Sigmoid colon (tissue), 7 donors: ENCODE data around the gene BMPER. TPM values are rescaled to one million over a fixed set of nuclear protein-coding genes. Genes with fewer than 3 reads are reported as not detected.

Experiments used
- DNase-seq: peaks from one replicate; pipeline ENCODE4 v3.0.0-alpha.2; 2019
- H3K27ac ChIP-seq, 4 donors: fragments of 200-600 bp; sonication (generic); one replicate each; pipeline ENCODE4 v1.5.1; 2016 to 2019; ENCODE audit warnings: mild to moderate bottlenecking in 1 of 4
- H3K27me3 ChIP-seq, 3 donors: fragments of 200-600 bp; sonication (generic); one replicate each; pipeline ENCODE4 v1.5.1; 2019; ENCODE audit warnings: mild to moderate bottlenecking in 1 of 3
- H3K36me3 ChIP-seq, 4 donors: fragments of 200-600 bp; sonication (generic); one replicate each; pipeline ENCODE4 v1.5.1; 2016 to 2019
- H3K4me1 ChIP-seq, 4 donors: fragments of 200-600 bp; sonication (generic); one replicate each; pipeline ENCODE4 v1.5.1; 2017 to 2019
- H3K4me3 ChIP-seq, 4 donors: fragments of 200-600 bp; sonication (generic); one replicate each; pipeline ENCODE4 v1.5.1; 2017 to 2019; ENCODE audit warnings: mild to moderate bottlenecking in 2 of 4, moderate library complexity in 1 of 4
- H3K9me3 ChIP-seq, 4 donors: fragments of 200-600 bp in 3 of 4; sonication (generic) in 3 of 4; one replicate each; pipeline versions ENCODE4 v1.5.1 to v1.6.1; 2013 to 2019
- EP300 ChIP-seq, 4 donors: sonication (generic); formaldehyde crosslinking; IDR thresholded peaks; one replicate each; pipeline ENCODE4 v1.6.1; 2017; ENCODE audit warnings: antibody characterized with exemption in 4 of 4
- POLR2A ChIP-seq, 2 donors: fragments of 450-650 bp; IDR thresholded peaks; one replicate each; pipeline ENCODE4 v1.6.1; 2016; ENCODE audit warnings: antibody characterized with exemption in 2 of 2, mild to moderate bottlenecking in 2 of 2, moderate library complexity in 2 of 2
- POLR2AphosphoS5 ChIP-seq, 4 donors: sonication (generic); formaldehyde crosslinking; IDR thresholded peaks; one replicate each; pipeline ENCODE4 v1.6.1; 2017; ENCODE audit warnings: antibody characterized with exemption in 4 of 4
- WGBS, 2 donors: extraction: QIAGEN DNeasy Blood & Tissue Kit; methylation state at CpG; one replicate each; pipeline ENCODE4 v1.1.7; 2013; 5-methylcytosine and 5-hydroxymethylcytosine counted together
- intact Hi-C: fragments of 100-400 bp; cut with DNase I; formaldehyde crosslinking; loops from one replicate; pipeline ENCODE4 v1.15.1; 2023
- polyA plus RNA-seq, 3 donors: library from polyadenylated mRNA; stranded (reverse); fragments of 200-250 nt; gene quantifications; one replicate each; pipeline ENCODE4 v1.2.3, GENCODE V29; 2013
- total RNA-seq, 4 donors: library from RNA; depleted of rRNA; stranded (reverse); fragments of >200 nt; gene quantifications; one replicate each; pipeline ENCODE4 v1.1.0, GENCODE V29; 2016
- TF ChIP-seq, protein P1 (sequence below), 4 experiments: fragments of 450-650 bp in 3 of 4; fragments of 200-600 bp in 1 of 4; IDR thresholded peaks; one replicate each; pipeline ENCODE4 v1.5.1; 2016 to 2019; ENCODE audit warnings: antibody characterized with exemption in 4 of 4, mild to moderate bottlenecking in 3 of 4, moderate library complexity in 2 of 4
- donor health status: healthy with polysubstance abuse.
- donor health status: Bipolar disorder and iron deficiency.
- donor health status: healthy.

The BMPER gene
- total and polyA plus RNA-seq, 7 donors: 0.51 to 3.1 (median 1.6) TPM; not detected in 1

DNA sequence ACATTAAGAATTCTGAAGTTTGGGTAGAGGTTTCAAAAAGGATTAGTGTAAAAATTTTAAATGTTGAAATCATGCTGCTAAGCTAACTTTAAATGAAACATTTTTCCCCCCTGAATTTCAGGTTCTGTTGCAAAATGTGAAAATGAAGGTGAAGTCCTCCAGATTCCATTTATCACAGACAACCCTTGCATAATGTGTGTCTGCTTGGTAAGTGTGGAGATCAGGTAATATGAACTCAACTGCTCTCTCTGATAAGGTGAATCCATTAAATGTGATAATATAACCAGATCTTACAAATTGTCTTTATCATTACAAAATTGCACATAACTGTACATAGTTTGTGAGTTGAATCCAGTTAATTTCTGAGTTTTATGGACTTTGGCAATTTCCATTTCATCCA lies 1.4 kb downstream of the BMPER start:
- Histone ChIP-seq H3K27ac (no peak overlapping the region), H3K4me1 (peaks cover 0 to 20% (median 13%) of the 10 kb centered on the region in 4 donors), H3K9me3 (no peaks in the 10 kb centered on the region), H3K4me3 (no peak overlapping the region), H3K27me3 (peaks cover 0 to 4% (median 0%) of the 10 kb centered on the region in 3 donors), H3K36me3 (no peaks in the 10 kb centered on the region)
- TF ChIP-seq POLR2A (IDR thresholded peaks at IDR 0.05) (no peak), POLR2AphosphoS5 (IDR thresholded peaks at IDR 0.05) (no peak), EP300 (IDR thresholded peaks at IDR 0.05) (no peak)
- TF ChIP-seq, protein P1, sequence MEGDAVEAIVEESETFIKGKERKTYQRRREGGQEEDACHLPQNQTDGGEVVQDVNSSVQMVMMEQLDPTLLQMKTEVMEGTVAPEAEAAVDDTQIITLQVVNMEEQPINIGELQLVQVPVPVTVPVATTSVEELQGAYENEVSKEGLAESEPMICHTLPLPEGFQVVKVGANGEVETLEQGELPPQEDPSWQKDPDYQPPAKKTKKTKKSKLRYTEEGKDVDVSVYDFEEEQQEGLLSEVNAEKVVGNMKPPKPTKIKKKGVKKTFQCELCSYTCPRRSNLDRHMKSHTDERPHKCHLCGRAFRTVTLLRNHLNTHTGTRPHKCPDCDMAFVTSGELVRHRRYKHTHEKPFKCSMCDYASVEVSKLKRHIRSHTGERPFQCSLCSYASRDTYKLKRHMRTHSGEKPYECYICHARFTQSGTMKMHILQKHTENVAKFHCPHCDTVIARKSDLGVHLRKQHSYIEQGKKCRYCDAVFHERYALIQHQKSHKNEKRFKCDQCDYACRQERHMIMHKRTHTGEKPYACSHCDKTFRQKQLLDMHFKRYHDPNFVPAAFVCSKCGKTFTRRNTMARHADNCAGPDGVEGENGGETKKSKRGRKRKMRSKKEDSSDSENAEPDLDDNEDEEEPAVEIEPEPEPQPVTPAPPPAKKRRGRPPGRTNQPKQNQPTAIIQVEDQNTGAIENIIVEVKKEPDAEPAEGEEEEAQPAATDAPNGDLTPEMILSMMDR (IDR thresholded peaks at IDR 0.05): no peak
- intact Hi-C loops: no loop called here
- DNase-seq: no peak

DNA sequence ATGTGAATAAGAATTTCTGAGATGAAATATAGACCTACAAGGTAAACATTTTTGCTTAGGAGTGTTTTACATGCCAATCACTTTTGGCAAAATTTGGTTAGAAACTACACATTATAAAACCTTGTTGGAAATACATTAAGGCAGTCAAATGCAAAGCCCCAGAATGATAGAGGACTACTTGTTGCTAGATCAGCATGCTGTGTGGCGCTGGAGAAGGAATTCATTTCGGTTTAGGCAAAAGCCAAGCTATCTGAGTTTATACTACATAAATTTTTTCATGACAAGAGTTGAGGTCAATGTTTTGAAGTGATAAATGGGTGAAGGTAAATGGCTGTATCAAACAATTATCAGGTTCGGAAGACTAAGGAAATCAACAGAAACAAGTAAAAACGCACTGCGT lies 2.3 kb downstream of the BMPER start:
- H3K27me3 ChIP-seq: peaks cover 0 to 4% (median 0%) of the 10 kb centered on the region in 3 donors
- intact Hi-C loops: no loop called here
- 80 to 91% methylated on average over 5 of the region's 5 CpGs for WGBS, 2 donors

DNA sequence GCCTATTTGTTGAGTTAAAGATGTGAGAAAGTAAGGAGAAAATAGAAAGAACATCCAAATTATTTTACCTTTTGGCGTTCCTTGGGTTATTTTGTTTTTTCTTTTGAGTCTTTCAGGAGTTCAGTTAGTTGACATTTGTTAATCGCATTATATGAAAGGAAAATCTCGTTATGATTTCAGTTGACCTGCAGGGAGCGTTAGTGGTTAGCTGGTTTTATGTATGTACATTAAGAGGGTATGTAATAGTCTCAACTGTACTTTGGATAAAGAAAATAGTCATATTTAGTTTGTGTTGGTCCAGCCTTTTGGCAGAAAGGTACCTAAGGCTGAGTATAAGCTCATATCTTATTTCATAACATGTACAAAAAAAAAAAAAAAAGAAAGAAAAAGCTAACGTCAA lies 4.0 kb downstream of the BMPER start:
- no peak for DNase-seq
- H3K9me3 ChIP-seq: no peaks in the 10 kb centered on the region
- intact Hi-C loops: no loop called here
- no peak overlapping the region for H3K4me3 ChIP-seq
- H3K4me1 ChIP-seq: peaks cover 0 to 12% (median 6%) of the 10 kb centered on the region in 4 donors
- no peaks in the 10 kb centered on the region for H3K36me3 ChIP-seq
- H3K27me3 ChIP-seq: peaks cover 0 to 4% (median 0%) of the 10 kb centered on the region in 3 donors
- no peak overlapping the region for H3K27ac ChIP-seq
- 71 to 84% methylated on average over 5 of the region's 5 CpGs for WGBS, 2 donors
- TF ChIP-seq POLR2A (IDR thresholded peaks at IDR 0.05) (no peak), EP300 (IDR thresholded peaks at IDR 0.05) (no peak), POLR2AphosphoS5 (IDR thresholded peaks at IDR 0.05) (no peak)
- TF ChIP-seq, protein P1 (IDR thresholded peaks at IDR 0.05): no peak

More for the DNA sequence above, 2.3 kb downstream of the BMPER start:
- TF ChIP-seq, protein P1 (IDR thresholded peaks at IDR 0.05): no peak
- TF ChIP-seq EP300 (IDR thresholded peaks at IDR 0.05): no peak
- TF ChIP-seq POLR2AphosphoS5 (IDR thresholded peaks at IDR 0.05): no peak
- TF ChIP-seq POLR2A (IDR thresholded peaks at IDR 0.05): no peak
- H3K4me3 ChIP-seq: no peak overlapping the region
- no peak overlapping the region for H3K27ac ChIP-seq
- no peaks in the 10 kb centered on the region for H3K9me3 ChIP-seq
- peaks cover 0 to 20% (median 13%) of the 10 kb centered on the region in 4 donors for H3K4me1 ChIP-seq
- H3K36me3 ChIP-seq: no peaks in the 10 kb centered on the region
- no peak for DNase-seq

DNA sequence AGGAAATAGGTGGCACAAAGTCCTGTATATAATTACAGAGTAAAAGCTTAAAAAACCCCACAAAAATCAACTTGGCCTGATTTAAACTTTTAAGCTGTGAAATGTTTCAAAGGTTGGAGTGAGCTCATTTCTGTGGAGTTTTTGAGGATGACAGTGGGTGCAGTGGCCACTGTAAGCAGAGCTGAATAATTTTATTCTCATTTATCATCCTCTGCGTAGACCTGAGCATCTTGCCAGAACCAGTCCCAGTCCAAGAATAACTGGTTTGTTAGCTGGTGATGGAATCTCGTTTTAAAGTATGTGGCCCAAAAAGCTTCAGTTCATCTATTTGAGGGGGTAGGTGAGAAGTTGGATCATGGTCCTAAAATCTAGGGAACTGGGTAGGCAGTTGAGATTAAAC lies 4.4 kb downstream of the BMPER start:
- TF ChIP-seq, protein P1 (IDR thresholded peaks at IDR 0.05): no peak
- TF ChIP-seq POLR2A (IDR thresholded peaks at IDR 0.05) (no peak), EP300 (IDR thresholded peaks at IDR 0.05) (no peak), POLR2AphosphoS5 (IDR thresholded peaks at IDR 0.05) (no peak)
- DNase-seq: no peak
- peaks cover 0 to 8% (median 6%) of the 10 kb centered on the region in 4 donors for H3K4me1 ChIP-seq
- no peaks in the 10 kb centered on the region for H3K9me3 ChIP-seq
- H3K36me3 ChIP-seq: no peaks in the 10 kb centered on the region
- no peak overlapping the region for H3K27ac ChIP-seq
- peaks cover 0 to 4% (median 0%) of the 10 kb centered on the region in 3 donors for H3K27me3 ChIP-seq
- intact Hi-C loops: no loop called here
- no peak overlapping the region for H3K4me3 ChIP-seq
- WGBS, 2 donors: 74 to 87% methylated on average over 2 of the region's 2 CpGs

DNA sequence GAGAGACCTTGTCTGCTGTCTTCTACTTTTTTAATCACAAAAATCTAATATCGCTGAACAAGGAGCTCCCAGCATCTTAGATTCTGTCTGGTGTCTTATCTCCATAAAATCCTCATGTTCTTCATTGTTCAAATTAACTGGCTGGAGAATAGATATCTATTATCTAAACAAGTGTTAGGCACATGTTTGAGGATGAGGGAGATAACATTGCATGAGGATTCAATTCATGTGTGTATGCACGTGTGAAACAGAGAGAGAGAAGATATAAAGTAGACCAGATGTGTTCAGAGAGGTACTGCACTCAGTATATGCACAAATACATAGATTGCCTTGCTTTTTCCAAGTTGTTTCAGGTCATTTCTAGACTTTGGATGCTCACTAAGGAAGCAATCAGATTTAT lies 5.4 kb downstream of the BMPER start:
- no peak for DNase-seq
- TF ChIP-seq, protein P1 (IDR thresholded peaks at IDR 0.05): no peak
- TF ChIP-seq EP300 (IDR thresholded peaks at IDR 0.05): no peak
- TF ChIP-seq POLR2A (IDR thresholded peaks at IDR 0.05): no peak
- no peak for TF ChIP-seq POLR2AphosphoS5 (IDR thresholded peaks at IDR 0.05)
- H3K27me3 ChIP-seq: peaks cover 0 to under 1% (median 0%) of the 10 kb centered on the region in 3 donors
- intact Hi-C loops: no loop called here
- no peaks in the 10 kb centered on the region for H3K9me3 ChIP-seq
- no peak overlapping the region for H3K27ac ChIP-seq
- H3K4me1 ChIP-seq: peaks cover 0 to 4% (median under 1%) of the 10 kb centered on the region in 4 donors
- H3K4me3 ChIP-seq: no peak overlapping the region
- H3K36me3 ChIP-seq: no peaks in the 10 kb centered on the region
- 80 to 88% methylated on average over 2 of the region's 2 CpGs for WGBS, 2 donors
